GM12891 (cell line): ENCODE data around the gene WDR31.

Experiments used
- DNase-seq: peaks from one replicate; pipeline ENCODE4 v3.0.0; 2011; ENCODE audit warnings: low spot score; ENCODE audit not compliant: insufficient read length
- FAIRE-seq: peaks from 2 replicates; lab custom pipeline; 2011; peaks lifted over from hg19 to GRCh38; lab: Jason Lieb, UNC
- PAX5 ChIP-seq: IDR thresholded peaks from 2 replicates; pipeline ENCODE4 v1.6.1; 2011; ENCODE audit warnings: low read length, moderate library complexity, mild to moderate bottlenecking; ENCODE audit not compliant: insufficient read depth, severe bottlenecking
- POLR2A ChIP-seq: IDR thresholded peaks from 2 replicates; pipeline ENCODE4 v1.6.1; 2011; ENCODE audit warnings: low read depth, low read length, control low read depth
- POLR2AphosphoS5 ChIP-seq: IDR thresholded peaks from 2 replicates; pipeline ENCODE4 v1.6.1; 2011; ENCODE audit warnings: low read depth, low read length, control low read depth
- POU2F2 ChIP-seq: IDR thresholded peaks from 2 replicates; pipeline ENCODE4 v1.6.1; 2011; ENCODE audit warnings: low read depth, mild to moderate bottlenecking, control low read depth, low read length, moderate library complexity
- SPI1 ChIP-seq: IDR thresholded peaks from 2 replicates; pipeline ENCODE4 v1.6.1; 2011; ENCODE audit warnings: low read depth, low read length, control low read depth
- TAF1 ChIP-seq: IDR thresholded peaks from 2 replicates; pipeline ENCODE4 v1.6.1; 2011; ENCODE audit warnings: low read depth, low read length, control low read depth

WDR31 gene

DNA sequence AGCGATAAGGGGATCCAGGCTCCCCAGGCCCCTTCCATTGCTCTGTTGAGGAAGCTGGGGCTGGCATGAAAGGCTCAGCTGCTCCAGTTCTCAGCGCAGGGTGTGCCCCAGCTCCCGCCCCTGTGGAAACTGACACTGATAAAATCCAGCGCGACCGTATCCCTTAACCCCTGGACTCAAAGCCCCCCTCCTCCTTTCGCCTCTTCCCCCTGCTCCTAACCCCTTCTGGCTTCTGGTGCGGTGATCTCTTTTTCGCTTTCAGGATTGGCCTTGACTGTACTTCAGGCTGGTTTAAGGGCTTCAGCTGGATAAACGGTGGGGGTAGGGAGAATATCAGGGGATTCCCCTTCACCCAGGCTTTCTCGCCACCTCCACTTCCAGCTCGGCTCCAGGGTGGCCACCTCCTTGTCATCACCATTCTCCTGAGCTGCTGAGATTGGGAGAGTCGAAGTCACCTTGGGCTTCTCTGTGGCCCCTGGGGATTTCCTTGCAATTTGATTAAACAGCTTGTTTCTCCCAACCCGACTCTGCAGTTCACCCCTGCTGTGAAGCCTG, 10.1 kb upstream of the WDR31 start:
- DNase-seq: no peak
- TF ChIP-seq POLR2AphosphoS5 (no peak), POU2F2 (no peak), TAF1 (no peak), POLR2A (no peak), PAX5 (no peak), SPI1 (no peak)
- peak; percentile 81 for FAIRE-seq

DNA sequence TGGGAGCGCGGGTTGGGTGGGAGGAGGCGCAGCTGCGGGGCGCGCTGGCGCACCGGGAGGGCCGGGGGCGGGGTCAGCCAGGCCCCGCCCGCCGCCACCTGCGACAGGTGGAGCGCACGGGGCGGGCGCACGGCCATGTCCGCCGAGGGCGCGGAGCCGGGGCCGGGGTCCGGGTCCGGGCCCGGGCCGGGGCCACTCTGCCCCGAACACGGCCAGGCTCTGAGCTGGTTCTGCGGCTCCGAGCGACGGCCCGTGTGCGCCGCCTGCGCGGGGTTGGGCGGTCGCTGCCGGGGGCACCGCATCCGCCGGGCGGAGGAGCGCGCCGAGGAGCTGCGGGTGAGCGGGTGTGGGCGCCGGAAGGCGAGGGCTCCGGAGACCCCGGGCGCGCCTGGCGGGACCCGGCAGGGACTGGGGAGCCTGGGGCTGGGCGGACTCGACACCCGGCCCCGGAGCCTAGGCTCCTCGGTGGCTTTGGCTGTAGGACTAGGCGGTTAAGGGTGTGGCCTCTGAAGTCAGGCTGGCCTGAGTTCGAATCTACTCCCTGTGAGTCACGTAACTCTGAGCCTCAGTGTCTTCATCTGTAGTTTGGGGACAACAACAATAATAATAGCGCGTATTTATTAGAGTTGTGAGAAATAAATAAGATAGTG, 9.5 kb upstream of the WDR31 start, which contains the start of gene BSPRY:
TSS of gene BSPRY (plus strand) at position 97 of the 650 bp plus-strand sequence. CDS start at position 136, 39 bp downstream.
- TF ChIP-seq POLR2A (no peak), PAX5 (no peak), TAF1 (no peak), SPI1 (no peak), POU2F2 (no peak), POLR2AphosphoS5 (no peak)
- FAIRE-seq (peak; percentile 61), DNase-seq (peak; percentile 50)

DNA sequence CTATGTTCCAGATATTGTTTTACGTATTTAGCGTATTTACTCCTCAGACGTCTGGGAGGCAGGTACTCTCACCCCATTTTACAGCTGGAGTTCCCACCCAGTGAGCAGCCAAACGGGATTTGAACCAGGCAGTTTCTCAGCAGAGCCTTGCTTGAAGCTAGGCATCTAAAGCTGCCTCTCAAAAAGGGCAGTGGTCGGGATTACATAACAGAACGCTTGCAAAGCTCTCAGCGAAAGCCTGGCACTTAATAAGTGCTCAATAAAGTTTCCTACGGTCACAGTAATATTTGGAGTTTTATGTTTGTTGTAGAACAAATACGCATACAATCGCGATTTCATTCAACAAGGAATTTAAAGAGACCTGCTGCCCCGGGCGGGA, 9.0 kb upstream of the WDR31 start:
- no peak for FAIRE-seq
- no peak for DNase-seq
- TF ChIP-seq POU2F2 (no peak), SPI1 (no peak), POLR2AphosphoS5 (no peak), TAF1 (no peak), PAX5 (no peak), POLR2A (no peak)

DNA sequence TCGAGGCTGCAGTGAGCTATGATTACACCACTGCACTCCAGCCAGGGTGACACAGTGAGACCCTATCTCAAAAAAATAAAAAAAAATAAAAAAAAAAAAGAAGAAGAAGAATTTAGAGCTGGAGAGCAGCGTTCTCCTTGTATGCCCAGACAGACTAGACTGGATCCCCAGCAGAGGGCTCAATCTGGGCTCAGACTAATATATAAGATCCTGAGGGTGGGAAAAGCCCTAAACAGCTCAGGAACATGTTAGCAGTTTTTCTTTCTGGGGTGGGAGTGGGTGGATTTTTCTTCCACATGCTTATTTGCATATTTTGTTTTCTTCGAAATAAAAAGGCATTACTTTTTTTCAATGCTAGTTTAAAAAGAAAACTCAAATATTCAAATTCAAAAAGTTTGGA, 8.4 kb upstream of the WDR31 start:
- FAIRE-seq: no peak
- TF ChIP-seq SPI1 (no peak), POU2F2 (no peak), PAX5 (no peak), POLR2AphosphoS5 (no peak), TAF1 (no peak), POLR2A (no peak)
- DNase-seq: no peak

DNA sequence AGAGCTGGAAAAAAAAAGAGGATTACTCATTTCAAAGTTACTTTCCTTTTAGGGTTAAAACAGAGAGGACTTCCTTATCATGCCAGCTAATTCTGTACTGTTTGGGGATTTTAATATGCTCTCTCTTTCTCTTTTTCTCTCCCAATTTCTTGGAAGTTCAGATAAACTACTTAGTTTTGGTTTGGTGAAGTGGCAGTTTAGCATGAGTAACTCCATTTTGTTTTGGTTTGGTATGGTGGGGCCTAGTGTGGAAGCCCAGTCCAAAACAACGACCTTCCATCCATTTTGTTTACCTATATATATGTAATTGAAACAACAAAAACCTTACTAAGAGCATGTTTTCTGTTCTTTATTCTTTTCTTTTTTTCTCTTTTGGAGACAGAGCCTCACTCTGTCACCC, 5.6 kb upstream of the WDR31 start:
- TF ChIP-seq SPI1 (no peak), TAF1 (no peak), POU2F2 (no peak), POLR2A (no peak), POLR2AphosphoS5 (no peak), PAX5 (no peak)
- FAIRE-seq (no peak), DNase-seq (no peak)

DNA sequence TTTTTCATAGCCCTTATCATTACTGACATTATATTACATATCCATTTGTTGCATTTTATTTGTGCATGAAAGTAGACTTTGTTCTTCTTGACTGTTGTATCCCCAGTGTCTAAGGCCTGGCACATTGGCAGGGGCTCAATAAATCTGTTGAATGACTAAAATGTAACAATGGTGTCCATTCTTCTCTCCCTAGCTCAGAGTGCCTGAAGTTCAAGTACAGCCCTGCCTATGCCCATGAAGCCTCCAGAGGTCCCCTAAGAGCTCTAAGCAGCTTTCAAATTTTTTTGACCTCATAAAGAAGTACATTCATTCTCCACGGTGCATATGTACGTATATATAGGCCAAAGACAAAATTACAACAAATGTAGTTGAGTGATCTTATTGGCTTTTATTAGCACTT, 5.1 kb upstream of the WDR31 start:
- FAIRE-seq (no peak), DNase-seq (no peak)
- TF ChIP-seq SPI1: no peak

DNA sequence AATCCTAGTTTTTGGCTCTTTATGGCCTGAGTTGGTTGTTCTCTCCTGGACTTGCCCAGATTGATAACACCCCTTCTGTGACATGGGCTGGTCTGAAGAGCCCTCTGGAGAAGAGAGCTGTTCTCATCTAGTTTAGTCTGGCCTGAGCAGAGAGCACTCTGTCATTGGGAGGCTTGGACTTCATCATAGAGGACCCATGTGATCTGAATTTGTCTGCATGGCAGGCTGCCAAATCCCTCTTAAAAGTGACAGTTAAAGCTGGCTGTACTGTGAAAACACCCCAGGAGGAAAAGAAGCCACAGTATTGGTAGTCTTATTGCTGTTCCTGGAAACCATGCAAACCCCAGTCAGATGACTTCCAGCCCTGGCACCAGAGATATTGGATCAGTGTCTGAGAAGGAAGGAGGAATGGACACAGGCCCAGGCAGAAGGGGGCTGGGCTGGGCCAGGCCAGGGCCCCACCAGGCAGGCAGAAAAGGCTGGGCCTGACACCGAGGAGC, 3.7 kb upstream of the WDR31 start:
- no peak for FAIRE-seq

DNA sequence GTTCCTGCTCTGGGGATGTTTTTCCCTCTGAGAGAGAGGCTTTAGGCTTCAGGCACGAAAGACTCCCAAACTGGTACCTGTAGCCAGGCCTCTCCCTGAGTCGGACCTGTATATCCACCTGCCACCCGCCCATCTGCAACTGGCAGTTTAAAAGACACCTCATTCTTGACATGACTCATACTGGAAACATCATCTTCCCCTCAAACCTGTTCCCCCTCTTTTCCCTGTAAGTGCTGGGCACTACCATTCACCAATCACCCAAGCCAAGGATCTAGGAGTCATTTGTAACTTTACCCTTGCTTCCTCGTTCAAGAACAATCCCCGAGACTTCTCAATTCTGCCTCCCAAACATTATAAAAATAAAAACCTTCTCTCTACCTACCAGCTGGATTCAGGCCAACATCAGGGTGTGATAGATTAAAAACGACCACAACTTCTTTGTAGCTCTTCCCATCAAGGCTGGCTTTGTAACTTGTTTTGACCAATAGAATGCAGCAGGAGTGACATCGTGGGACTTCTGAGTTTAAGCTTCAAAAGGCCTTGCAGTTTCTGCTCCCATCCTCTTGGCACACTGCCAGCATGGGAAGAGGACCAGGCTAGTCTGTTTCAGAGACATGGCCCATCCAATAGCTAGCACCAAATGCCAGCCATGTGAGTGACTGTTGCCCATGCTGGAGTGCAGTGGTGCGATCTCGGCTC, 1.8 kb upstream of the WDR31 start:
- TF ChIP-seq POLR2AphosphoS5 (no peak), POU2F2 (no peak), POLR2A (no peak), SPI1 (no peak)
- FAIRE-seq (no peak), DNase-seq (no peak)

More for the DNA sequence above, 3.7 kb upstream of the WDR31 start:
- no peak for DNase-seq
- no peak for TF ChIP-seq POLR2AphosphoS5
- no peak for TF ChIP-seq POU2F2

DNA sequence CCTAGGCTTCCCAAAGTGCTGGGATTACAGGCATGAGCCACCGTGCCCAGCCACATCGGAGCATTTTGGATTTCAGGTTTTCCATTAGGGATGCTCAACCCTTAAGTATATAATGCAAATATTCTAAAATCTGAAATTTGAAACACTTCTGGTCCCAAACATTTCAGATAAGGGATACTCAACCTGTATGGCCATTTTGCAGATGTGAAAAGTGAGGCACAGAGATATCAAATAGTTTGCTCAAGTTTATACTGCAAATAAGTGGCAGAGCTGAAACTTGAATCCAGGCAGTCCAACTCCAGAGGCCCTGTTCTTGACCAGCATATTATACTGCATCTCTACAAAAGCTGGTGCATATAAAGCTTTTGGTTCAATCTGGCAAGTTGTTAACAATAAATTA, 2.4 kb downstream of the WDR31 start:
- TF ChIP-seq TAF1: no peak
- DNase-seq: no peak
- no peak for FAIRE-seq

DNA sequence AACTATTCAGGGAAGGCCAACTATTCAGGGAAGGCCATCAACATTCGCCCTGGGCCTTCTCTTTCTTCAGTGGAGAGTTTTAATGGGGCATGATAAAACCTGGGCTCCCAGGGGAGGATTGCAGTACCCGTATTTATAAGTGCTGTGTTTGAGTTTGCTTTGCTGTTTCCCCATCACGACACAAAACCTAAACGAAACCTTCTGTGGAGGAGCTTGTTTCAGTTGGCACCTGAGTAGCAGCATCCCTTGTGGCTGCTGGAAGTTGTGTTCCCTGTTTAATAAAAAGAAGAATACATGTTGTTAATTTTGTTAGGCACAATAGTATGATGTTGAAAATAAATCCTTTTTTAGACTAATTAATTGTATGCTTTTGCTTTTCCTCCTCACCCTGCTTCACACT, 8.3 kb downstream of the WDR31 start:
- TF ChIP-seq POLR2AphosphoS5 (no peak), SPI1 (no peak), TAF1 (no peak)
- DNase-seq (no peak), FAIRE-seq (no peak)
